MM.1S (cell line): ENCODE measurements around the gene OSBPL1A.

Experiments
- DNase-seq: peaks from one replicate; pipeline ENCODE4 v3.0.0-alpha.2; 2015
- H2AFZ ChIP-seq: fragments of 300-600 bp; sonication (generic); 2 replicates; pipeline ENCODE4 v1.6.0; 2016; ENCODE audit warnings: antibody characterized with exemption, low read length
- H3F3A ChIP-seq: fragments of 300-600 bp; sonication (generic); 2 replicates; pipeline ENCODE4 v1.6.1; 2016; ENCODE audit warnings: mild to moderate bottlenecking, antibody characterized with exemption, low read length, moderate library complexity, mixed read lengths; ENCODE audit not compliant: insufficient read depth
- H3K27ac ChIP-seq: fragments of 300-600 bp; sonication (generic); 2 replicates; pipeline ENCODE4 v1.5.1; 2016; ENCODE audit warnings: mild to moderate bottlenecking, low read length
- H3K27me3 ChIP-seq: fragments of 300-600 bp; sonication (generic); replicated peaks from 2 replicates; pipeline ENCODE4 v1.6.0; 2016; ENCODE audit warnings: low read length; ENCODE audit not compliant: insufficient read depth
- H3K36me3 ChIP-seq: fragments of 300-600 bp; sonication (generic); replicated peaks from 2 replicates; pipeline ENCODE4 v1.6.1; 2016; ENCODE audit warnings: mild to moderate bottlenecking, low read length, mixed read lengths; ENCODE audit not compliant: insufficient read depth
- H3K4me1 ChIP-seq: fragments of 300-600 bp; sonication (generic); 2 replicates; pipeline ENCODE4 v1.6.1; 2016; ENCODE audit warnings: low read length, mixed read lengths
- H3K4me2 ChIP-seq: fragments of 300-600 bp; sonication (generic); 2 replicates; pipeline ENCODE4 v1.6.0; 2016; ENCODE audit warnings: low read depth, low read length
- H3K4me3 ChIP-seq: fragments of 300-600 bp; sonication (generic); 2 replicates; pipeline ENCODE4 v1.5.1; 2016; ENCODE audit warnings: low read length, mixed read lengths
- H3K79me2 ChIP-seq: fragments of 300-600 bp; sonication (generic); 2 replicates; pipeline ENCODE4 v1.6.1; 2016; ENCODE audit warnings: mixed run types, low read length, mixed read lengths
- H3K9ac ChIP-seq: fragments of 300-600 bp; sonication (generic); 2 replicates; pipeline ENCODE4 v1.6.1; 2016; ENCODE audit warnings: low read length, mixed read lengths
- H3K9me2 ChIP-seq: fragments of 300-600 bp; sonication (generic); replicated peaks from 2 replicates; pipeline ENCODE4 v1.6.1; 2016; ENCODE audit warnings: mild to moderate bottlenecking, low read length, mixed read lengths; ENCODE audit not compliant: insufficient read depth
- H3K9me3 ChIP-seq: fragments of 300-600 bp; sonication (generic); replicated peaks from 2 replicates; pipeline ENCODE4 v1.6.1; 2016; ENCODE audit warnings: mild to moderate bottlenecking, low read length, mixed read lengths; ENCODE audit not compliant: insufficient read depth
- H4K20me1 ChIP-seq: fragments of 300-600 bp; sonication (generic); 2 replicates; pipeline ENCODE4 v1.6.1; 2016; ENCODE audit warnings: mild to moderate bottlenecking, low read length, moderate library complexity, mixed read lengths; ENCODE audit not compliant: insufficient read depth
- CTCF ChIP-seq: fragments of 300-600 bp; sonication (generic); IDR thresholded peaks from 2 replicates; pipeline ENCODE4 v1.5.1; 2016; ENCODE audit warnings: antibody characterized with exemption, low read length, mixed read lengths
- EZH2 ChIP-seq: fragments of 300-600 bp; sonication (generic); optimal IDR thresholded peaks from 2 replicates; pipeline ENCODE3; 2017; ENCODE audit warnings: low read depth, mild to moderate bottlenecking, antibody characterized with exemption, low read length, mixed read lengths
- EZH2phosphoT487 ChIP-seq: fragments of 300-600 bp; sonication (generic); IDR thresholded peaks from 2 replicates; pipeline ENCODE4 v1.6.1; 2018; ENCODE audit warnings: antibody characterized with exemption, low read length

The OSBPL1A gene

GRCh38 chr18:24400587-24400986 is 3.0 kb upstream of the OSBPL1A start:
- H3K4me3 ChIP-seq = no peak overlapping the region
- H3K27me3 ChIP-seq = no peaks in the 10 kb centered on the region
- H4K20me1 ChIP-seq = no peaks in the 10 kb centered on the region
- H2AFZ ChIP-seq = no peak overlapping the region
- H3K27ac ChIP-seq = no peak overlapping the region
- no peaks in the 10 kb centered on the region for H3K36me3 ChIP-seq
- H3K9me2 ChIP-seq = no peaks in the 10 kb centered on the region
- no peak overlapping the region for H3K4me2 ChIP-seq
- no peak for TF ChIP-seq EZH2
- no peak for TF ChIP-seq EZH2phosphoT487
- no peak for TF ChIP-seq CTCF
- DNase-seq = no peak
- peaks cover 5% of the 10 kb centered on the region; the same call in 1 of the 2 replicates for H3K79me2 ChIP-seq
- no peaks in the 10 kb centered on the region for H3K4me1 ChIP-seq
- no peak overlapping the region for H3K9ac ChIP-seq
- peaks cover 5% of the 10 kb centered on the region; the same call in 1 of the 2 replicates for H3F3A ChIP-seq
- no peaks in the 10 kb centered on the region for H3K9me3 ChIP-seq

GRCh38 chr18:24398540-24398939 is 916 bp upstream of the OSBPL1A start:
- Histone ChIP-seq H3K36me3 (no peaks in the 10 kb centered on the region), H3K4me3 (no peak overlapping the region), H3K9me2 (no peaks in the 10 kb centered on the region), H3K4me2 (peak overlapping the region; percentile 47; the same call in 1 of the 2 replicates), H3F3A (peaks cover 5% of the 10 kb centered on the region; the same call in 1 of the 2 replicates), H4K20me1 (no peaks in the 10 kb centered on the region), H3K79me2 (peaks cover 5% of the 10 kb centered on the region; the same call in 1 of the 2 replicates), H3K9me3 (no peaks in the 10 kb centered on the region), H2AFZ (no peak overlapping the region), H3K27ac (no peak overlapping the region), H3K4me1 (no peaks in the 10 kb centered on the region), H3K27me3 (no peaks in the 10 kb centered on the region), H3K9ac (no peak overlapping the region)
- TF ChIP-seq CTCF (no peak), EZH2 (no peak), EZH2phosphoT487 (no peak)
- DNase-seq = no peak

- Histone ChIP-seq H3K27ac (peak overlapping the region; percentile 40; the same call in 1 of the 2 replicates), H3K9me3 (no peaks in the 10 kb centered on the region), H4K20me1 (no peaks in the 10 kb centered on the region), H3K4me2 (peak overlapping the region; percentile 93), H3K9me2 (no peaks in the 10 kb centered on the region), H3K4me1 (no peaks in the 10 kb centered on the region), H3K4me3 (peak overlapping the region; percentile 95), H2AFZ (peak overlapping the region; percentile 95), H3K36me3 (no peaks in the 10 kb centered on the region), H3K27me3 (no peaks in the 10 kb centered on the region), H3K9ac (peak overlapping the region; percentile 81), H3F3A (peaks cover 5% of the 10 kb centered on the region; the same call in 1 of the 2 replicates), H3K79me2 (peaks cover 5% of the 10 kb centered on the region; the same call in 1 of the 2 replicates)
- TF ChIP-seq EZH2 (no peak), CTCF (no peak), EZH2phosphoT487 (no peak)
- peak; percentile 49 for DNase-seq
Observed at GRCh38 chr18:24397131-24397693, 412 bp downstream of the OSBPL1A start.
